NCI-H2196 (cell line): Measurements from ENCODE around the gene C8A.

Experiments used
- DNase-seq: peaks from one replicate; lab custom pipeline; 2025; ENCODE audit not compliant: unreplicated experiment; lab: John Stamatoyannopoulos, UW

C8A gene

DNA sequence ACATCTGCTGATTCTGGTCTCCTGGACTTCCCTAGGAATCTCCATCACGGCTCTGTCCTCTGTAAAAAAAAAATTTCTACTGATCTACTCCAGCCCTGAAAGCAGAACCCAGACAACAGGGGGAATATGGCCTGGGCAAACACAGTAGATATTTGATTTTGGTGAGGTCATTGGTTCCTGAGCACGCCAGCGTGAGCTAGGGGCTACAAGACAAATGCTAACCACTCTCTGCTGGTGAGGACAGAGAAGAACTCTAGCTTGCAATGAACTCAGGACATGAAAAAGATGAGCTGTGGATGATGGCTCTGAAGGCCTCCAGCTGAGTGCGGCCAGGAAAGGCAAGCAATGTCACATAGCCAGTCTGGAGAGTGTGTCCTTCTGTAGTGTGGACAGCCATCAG is 18.2 kb upstream of the C8A start:
- no peak for DNase-seq

DNA sequence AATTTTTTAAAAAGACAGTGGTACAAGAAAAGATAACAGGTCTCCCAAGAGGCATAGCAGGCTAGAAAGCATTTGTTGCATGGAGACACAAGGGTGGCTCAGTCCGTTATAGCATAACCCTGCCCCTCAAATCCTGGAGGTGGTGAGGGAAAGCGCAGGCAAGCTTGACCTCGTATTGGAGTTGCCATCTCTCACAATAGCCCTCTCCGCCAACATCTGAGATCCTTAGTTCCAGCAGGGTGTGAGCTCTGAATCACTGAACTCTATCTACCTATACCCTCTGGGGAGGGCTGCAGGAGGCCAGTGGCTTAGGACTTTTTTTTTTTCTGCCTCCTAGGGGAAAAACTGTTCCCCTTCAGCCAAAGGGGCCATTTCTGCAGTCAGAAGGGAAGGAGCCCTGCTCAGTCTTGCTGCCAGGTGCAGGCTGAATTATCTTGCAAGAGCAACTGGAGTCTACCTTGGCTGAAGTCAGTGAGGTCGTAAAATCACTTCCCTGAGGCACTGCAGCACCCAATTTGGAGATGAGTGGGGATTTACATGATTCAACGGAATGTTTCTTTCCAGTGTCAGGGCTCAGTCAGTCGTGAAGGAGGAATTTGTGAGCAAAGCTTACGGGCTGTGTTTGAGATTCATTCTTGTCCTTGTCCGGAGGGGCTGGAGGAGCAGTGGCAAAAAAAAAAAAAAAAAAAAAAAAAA is 17.2 kb upstream of the C8A start:
- DNase-seq = no peak

DNA sequence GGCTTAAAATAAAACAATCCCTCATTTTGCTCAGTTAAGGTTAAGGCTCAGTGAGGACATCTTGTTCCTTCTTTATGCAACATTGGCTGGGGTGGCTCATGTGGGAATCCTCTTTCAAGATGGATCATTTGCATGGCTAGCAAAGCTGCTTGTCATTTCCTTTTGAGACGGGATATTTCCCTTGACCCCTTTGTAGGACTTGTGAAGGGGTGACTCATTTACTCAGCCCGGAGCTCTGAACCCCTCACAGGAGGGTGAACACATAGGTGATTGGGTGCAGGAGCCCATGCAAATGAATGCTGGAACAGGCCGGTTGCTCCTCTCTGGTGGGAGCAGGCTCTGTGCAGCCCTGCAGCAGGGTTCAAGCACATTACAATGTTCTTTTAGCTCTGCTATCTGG is 15.8 kb upstream of the C8A start:
- DNase-seq = no peak

GRCh38 chr1:56843544-56843943 is 11.1 kb upstream of the C8A start:
- DNase-seq = no peak

- DNase-seq = no peak
These were observed 10.0 kb upstream of the C8A start for GRCh38 chr1:56844545-56845136.

GRCh38 chr1:56845343-56845742 is 9.3 kb upstream of the C8A start:
- no peak for DNase-seq

DNA sequence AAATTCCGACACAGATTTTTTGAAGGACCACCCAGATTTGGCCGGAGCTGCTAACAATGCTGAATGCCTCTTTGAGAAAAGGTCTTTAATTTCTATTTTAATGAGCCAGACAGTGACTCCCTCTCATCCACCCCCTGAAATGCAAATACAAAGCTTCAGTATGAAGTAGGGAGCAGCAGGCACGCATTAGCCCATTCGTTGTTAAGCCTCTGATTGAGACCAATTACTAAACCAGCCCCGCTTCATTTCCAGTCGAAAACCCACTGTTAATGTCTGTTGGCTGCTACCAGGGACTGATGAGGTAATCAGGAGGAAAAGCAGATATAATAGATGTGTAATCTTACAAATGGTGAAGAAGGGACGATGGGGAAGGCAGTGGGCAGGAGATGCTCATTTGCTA is 4.8 kb upstream of the C8A start:
- DNase-seq = no peak

DNA sequence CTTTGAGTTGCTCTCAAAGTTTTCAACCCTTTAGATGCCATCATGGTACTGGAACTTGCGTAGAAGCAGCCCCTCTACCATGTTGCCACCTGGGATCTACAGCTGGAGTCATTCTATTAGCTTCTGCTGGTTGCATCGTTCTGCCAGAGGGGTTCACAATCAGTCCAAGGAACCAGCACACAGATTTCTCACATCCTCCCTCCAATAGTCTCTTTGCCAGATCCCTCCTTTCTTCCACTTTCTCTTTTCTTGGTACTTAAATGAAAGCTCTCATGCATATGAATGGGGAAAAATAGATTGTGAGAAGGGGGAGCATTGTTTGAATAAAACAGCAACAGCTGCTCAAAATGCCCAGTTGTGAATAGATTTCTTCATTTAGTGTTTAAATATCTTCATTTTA is 4.2 kb upstream of the C8A start:
- DNase-seq = no peak

- DNase-seq = no peak
These were observed 3.7 kb upstream of the C8A start for GRCh38 chr1:56850922-56851321.

GRCh38 chr1:56852476-56852875 is 2.1 kb upstream of the C8A start:
- DNase-seq = no peak

GRCh38 chr1:56855190-56855589 is 593 bp downstream of the C8A start:
- DNase-seq = no peak

- no peak for DNase-seq
These were observed 1.6 kb downstream of the C8A start for GRCh38 chr1:56856186-56856585.

DNA sequence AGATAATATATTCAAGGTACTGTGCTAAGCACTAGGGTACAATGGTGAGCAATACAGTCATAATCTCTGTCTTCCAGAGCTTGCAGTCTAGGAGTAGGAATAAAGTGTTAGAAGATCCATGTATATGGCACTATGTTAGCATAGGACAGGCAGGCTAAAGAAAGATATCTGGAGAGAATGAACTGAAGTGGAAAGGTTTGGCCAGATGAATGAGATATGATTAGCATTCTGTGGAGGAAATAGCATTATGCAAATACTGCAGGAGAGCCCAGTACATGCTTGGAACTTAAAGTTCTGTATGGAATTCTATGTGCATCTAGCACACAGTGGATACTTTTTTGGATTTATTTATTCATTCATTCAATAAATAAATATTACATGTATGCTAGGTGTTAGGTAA is 4.7 kb downstream of the C8A start:
- DNase-seq = no peak

- no peak for DNase-seq
These were observed 8.8 kb downstream of the C8A start for GRCh38 chr1:56863265-56863992.

DNA sequence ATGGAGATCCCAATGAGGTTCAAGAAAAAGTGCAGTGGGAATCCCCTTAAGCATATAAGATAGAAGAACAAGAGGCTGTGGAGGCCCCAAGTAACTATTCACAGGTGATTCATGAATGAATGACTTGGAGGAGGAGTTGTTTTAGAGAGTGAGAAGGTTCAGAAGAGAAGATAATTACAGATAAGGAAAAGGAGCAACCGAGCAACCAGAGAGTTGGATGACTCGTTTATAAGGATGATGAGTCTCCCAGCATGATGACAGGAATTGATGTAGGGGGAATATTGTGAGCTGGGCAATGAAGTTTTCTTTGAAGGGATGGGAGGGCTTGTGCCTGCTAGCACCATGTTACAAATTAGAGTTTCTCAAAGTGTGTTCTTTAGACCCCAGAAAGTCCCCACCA is 9.8 kb downstream of the C8A start:
- no peak for DNase-seq

GRCh38 chr1:56866656-56867055 is 12.1 kb downstream of the C8A start:
- no peak for DNase-seq

DNA sequence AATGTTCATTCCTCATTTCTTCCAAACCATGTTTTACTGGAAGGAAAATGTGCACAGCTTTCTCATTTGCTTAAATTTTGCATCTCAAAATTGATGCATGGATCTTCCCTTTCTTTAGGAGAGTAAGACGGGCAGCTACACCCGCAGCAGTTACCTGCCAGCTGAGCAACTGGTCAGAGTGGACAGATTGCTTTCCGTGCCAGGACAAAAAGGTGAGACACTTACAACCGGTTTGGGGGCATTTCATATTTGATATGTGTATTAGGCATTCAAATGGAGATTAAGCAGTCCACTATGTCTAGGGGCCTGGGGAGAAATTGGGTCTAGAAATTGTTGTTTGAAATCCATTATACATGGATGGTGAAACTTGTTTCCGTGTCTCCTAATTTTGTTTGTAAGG is 12.9 kb downstream of the C8A start:
- no peak for DNase-seq

- no peak for DNase-seq
These were observed 14.2 kb downstream of the C8A start for GRCh38 chr1:56868761-56869160.

DNA sequence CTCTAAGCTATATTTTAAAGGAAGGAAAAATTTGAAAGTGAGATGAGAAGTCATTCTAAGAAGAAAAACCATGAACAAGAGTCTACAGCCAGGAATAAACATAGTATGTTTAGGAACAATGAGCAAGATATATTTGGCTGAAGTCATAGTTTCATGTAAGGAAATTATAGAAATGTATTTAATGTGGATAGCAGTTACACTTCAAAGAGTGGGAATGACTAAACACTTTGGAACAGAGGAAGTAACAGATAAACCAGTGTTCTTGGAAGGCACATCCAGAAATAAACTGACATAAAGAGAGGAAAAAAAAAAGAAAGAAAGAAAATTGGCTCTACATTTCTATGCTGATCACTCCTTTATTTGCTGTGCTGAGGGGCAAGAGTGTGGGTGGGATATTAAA is 18.0 kb downstream of the C8A start:
- DNase-seq = no peak

GRCh38 chr1:56873213-56873612 is 18.6 kb downstream of the C8A start:
- no peak for DNase-seq

- no peak for DNase-seq
These were observed 20.1 kb downstream of the C8A start for GRCh38 chr1:56874689-56875088.

DNA sequence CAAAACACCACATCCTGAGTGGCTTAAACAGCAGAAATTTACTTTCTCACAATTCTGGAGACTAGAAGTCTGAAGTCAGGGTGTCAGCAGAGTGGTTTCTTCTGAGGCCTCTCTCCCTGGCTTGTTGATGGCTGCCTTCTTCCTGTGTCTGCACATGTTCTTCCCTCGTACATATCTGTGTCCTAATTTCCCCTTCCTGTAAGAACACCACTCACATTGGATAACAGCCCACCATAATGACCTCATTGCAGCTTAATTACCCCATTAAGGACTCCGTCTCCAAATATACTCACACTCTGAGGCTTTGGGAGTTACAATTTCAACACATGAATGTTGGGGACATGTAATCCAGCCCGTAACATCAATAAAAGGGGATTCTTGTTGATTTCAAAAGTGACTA is 23.4 kb downstream of the C8A start:
- DNase-seq = no peak

DNA sequence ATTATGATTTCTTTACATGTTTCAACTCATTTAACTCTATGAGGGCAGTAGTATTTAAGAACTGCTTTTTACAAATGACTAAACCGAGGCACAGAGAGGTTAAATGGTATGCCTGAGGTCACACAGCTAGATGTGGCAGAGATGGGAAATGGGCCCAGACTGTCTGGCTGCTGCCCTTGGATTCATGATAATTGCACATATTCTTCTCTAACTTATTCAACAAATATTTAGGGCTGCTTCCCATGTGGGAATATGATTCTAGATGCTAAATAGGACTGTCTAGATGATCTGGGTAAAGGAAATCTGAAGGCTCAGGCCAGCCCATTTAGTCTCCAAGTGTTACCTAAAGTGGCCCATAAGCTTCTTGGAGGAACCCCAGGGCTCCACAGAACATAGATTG is 26.2 kb downstream of the C8A start:
- DNase-seq = no peak
